ENCODE measurements around the gene ZNF45. TPM values are rescaled to one million over a fixed set of nuclear protein-coding genes. Genes with fewer than 3 reads are reported as not detected.
A peak's percentile ranks its signal among the peaks of the same experiment; 100 is the strongest.

The ZNF45 gene
- total RNA-seq (2021) (10.1 to 12.2 TPM (median 11.0 TPM) in 3 replicates), Bru-seq, nascent RNA (percentile 80 among the genes with signal in this experiment)
- long read RNA-seq, experiment 1, transcript ZNF45-201 (10 exons, 3,898 nt): major isoform, 15 of 76 reads
- long read RNA-seq, experiment 1, partial matches to known transcripts: 2 of 76 reads
- long read RNA-seq, experiment 1, other reads (novel, unspliced or antisense): 59 of 76 reads
- long read RNA-seq, experiment 2, partial matches to known transcripts: 2 of 10 reads
- long read RNA-seq, experiment 2, other reads (novel, unspliced or antisense): 8 of 10 reads
- long read RNA-seq, experiment 3, partial matches to known transcripts: 0 of 4 reads
- long read RNA-seq, experiment 3, other reads (novel, unspliced or antisense): 4 of 4 reads

GRCh38 chr19:43934985-43935708, at the start of gene ZNF45:
ZNF45 (minus strand) TSS chr19:43935282; CDS start chr19:43922185, 13,097 bp downstream.
- peaks cover 28% of the 10 kb centered on the region for H3K36me3 Mint-ChIP-seq
- CTCF ChIA-PET: interaction anchor here (0.6 to 1.6 kb wide), 13 partner anchors 11 to 565 kb away, joined by 3 to 20 read pairs (median 3); partner anchors contain the start of genes ZNF155, ZNF180, ZNF221 and ZNF283
- peaks cover 23% of the 10 kb centered on the region for H3K9me3 Mint-ChIP-seq
- ATAC-seq (peak; percentile 94), DNase-seq (ENCODE audit: low spot score) (peak; percentile 83)
- TF ChIP-seq MYBL2 (CRISPR knock-in tag; IDR thresholded peaks at IDR 0.05) (no peak), ELF4 (CRISPR knock-in tag; IDR thresholded peaks at IDR 0.05; ENCODE audit: low read depth) (no peak), JAZF1 (CRISPR knock-in tag; IDR thresholded peaks at IDR 0.05) (no peak), USF1 (CRISPR knock-in tag; IDR thresholded peaks at IDR 0.05) (no peak)
- TF ChIP-seq, protein P1, sequence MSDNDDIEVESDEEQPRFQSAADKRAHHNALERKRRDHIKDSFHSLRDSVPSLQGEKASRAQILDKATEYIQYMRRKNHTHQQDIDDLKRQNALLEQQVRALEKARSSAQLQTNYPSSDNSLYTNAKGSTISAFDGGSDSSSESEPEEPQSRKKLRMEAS (CRISPR knock-in tag; IDR thresholded peaks at IDR 0.05): no peak
- peaks cover 22% of the 10 kb centered on the region for H3K27me3 Mint-ChIP-seq (ENCODE audit: low read depth)
- POLR2A ChIA-PET: interaction anchor here (0.6 to 1.4 kb wide), 5 partner anchors 11 to 565 kb away, joined by 3 to 5 read pairs (median 3); partner anchors contain the start of genes ZNF180 and ZNF221
- H3K27ac Mint-ChIP-seq: 0 out of 2 replicates have a peak within 1 kb of the TSS, but pooled peaks have one; percentile 45
- peaks cover 6% of the 10 kb centered on the region for H3K4me1 Mint-ChIP-seq
- H3K4me3 Mint-ChIP-seq: peak within 1 kb of the TSS; percentile 92

DNA sequence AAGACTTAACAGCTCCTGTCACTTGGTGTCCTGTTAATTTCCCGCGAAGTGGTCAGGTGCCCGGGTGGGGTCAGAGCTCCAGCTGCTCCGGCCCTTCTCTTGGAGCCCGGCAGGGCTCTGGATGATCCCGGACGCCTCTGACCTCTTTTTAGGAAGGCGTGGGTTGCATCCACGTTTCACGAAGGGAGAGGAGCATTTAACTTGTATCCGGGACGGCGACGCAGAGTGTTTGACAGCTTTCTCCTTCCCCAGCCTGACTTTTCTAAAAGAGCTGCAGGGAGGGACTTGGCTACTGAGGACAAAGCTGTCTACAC, 49.6 kb upstream of the ZNF45 start:
- Mint-ChIP-seq H3K4me1 (no peaks in the 10 kb centered on the region), H3K4me3 (peak overlapping the region; percentile 99), H3K27me3 (ENCODE audit: low read depth) (no peaks in the 10 kb centered on the region), H3K9me3 (peaks cover 27% of the 10 kb centered on the region), H3K36me3 (peaks cover 11% of the 10 kb centered on the region), H3K27ac (no peak overlapping the region)
- CTCF ChIA-PET: interaction anchor here (0.9 to 1.5 kb wide), 3 partner anchors 34 to 240 kb away, joined by 3 read pairs; partner anchors contain the start of gene ZNF221
- DNase-seq (ENCODE audit: low spot score) (no peak), ATAC-seq (no peak)
- POLR2A ChIA-PET: interaction anchor here (1.2 kb wide), 1 partner anchor 83 kb away, joined by 3 read pairs; no protein-coding TSS in a partner anchor
- TF ChIP-seq HMGXB4 (CRISPR knock-in tag; IDR thresholded peaks at IDR 0.05) (no peak), MXD4 (CRISPR knock-in tag; IDR thresholded peaks at IDR 0.05; ENCODE audit: borderline replicate concordance) (no peak), GABPB1 (CRISPR knock-in tag; IDR thresholded peaks at IDR 0.05) (no peak), E2F4 (CRISPR knock-in tag; IDR thresholded peaks at IDR 0.05; ENCODE audit: borderline replicate concordance, low read depth) (no peak), HMGA2 (CRISPR knock-in tag; IDR thresholded peaks at IDR 0.05) (no peak), NFE2L1 (CRISPR knock-in tag; IDR thresholded peaks at IDR 0.05) (no peak), FOXJ3 (CRISPR knock-in tag; IDR thresholded peaks at IDR 0.05; ENCODE audit: borderline replicate concordance) (no peak), IRF2 (CRISPR knock-in tag; IDR thresholded peaks at IDR 0.05; ENCODE audit: borderline replicate concordance, low read depth) (no peak), ZNF671 (CRISPR knock-in tag; IDR thresholded peaks at IDR 0.05) (no peak), GTF2I (CRISPR knock-in tag; conservative IDR thresholded peaks at IDR 0.05) (no peak)
- TF ChIP-seq, protein P2, sequence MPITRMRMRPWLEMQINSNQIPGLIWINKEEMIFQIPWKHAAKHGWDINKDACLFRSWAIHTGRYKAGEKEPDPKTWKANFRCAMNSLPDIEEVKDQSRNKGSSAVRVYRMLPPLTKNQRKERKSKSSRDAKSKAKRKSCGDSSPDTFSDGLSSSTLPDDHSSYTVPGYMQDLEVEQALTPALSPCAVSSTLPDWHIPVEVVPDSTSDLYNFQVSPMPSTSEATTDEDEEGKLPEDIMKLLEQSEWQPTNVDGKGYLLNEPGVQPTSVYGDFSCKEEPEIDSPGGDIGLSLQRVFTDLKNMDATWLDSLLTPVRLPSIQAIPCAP (CRISPR knock-in tag; IDR thresholded peaks at IDR 0.05): no peak
- TF ChIP-seq, protein P3, sequence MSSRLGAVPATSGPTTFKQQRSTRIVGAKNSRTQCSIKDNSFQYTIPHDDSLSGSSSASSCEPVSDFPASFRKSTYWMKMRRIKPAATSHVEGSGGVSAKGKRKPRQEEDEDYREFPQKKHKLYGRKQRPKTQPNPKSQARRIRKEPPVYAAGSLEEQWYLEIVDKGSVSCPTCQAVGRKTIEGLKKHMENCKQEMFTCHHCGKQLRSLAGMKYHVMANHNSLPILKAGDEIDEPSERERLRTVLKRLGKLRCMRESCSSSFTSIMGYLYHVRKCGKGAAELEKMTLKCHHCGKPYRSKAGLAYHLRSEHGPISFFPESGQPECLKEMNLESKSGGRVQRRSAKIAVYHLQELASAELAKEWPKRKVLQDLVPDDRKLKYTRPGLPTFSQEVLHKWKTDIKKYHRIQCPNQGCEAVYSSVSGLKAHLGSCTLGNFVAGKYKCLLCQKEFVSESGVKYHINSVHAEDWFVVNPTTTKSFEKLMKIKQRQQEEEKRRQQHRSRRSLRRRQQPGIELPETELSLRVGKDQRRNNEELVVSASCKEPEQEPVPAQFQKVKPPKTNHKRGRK (CRISPR knock-in tag; IDR thresholded peaks at IDR 0.05; ENCODE audit: borderline replicate concordance): no peak
- TF ChIP-seq, protein P4, sequence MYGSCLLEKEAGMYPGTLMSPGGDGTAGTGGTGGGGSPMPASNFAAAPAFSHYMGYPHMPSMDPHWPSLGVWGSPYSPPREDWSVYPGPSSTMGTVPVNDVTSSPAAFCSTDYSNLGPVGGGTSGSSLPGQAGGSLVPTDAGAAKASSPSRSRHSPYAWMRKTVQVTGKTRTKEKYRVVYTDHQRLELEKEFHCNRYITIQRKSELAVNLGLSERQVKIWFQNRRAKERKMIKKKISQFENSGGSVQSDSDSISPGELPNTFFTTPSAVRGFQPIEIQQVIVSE (CRISPR knock-in tag; IDR thresholded peaks at IDR 0.05; ENCODE audit: borderline replicate concordance): no peak

Measured in WTC11 (cell line).